Keratinocyte (primary cell): ENCODE results near the gene RAI14. TPM values are rescaled to one million over a fixed set of nuclear protein-coding genes. Genes with fewer than 3 reads are reported as not detected.

Experiments used
- DNase-seq: peaks from one replicate; pipeline ENCODE4 v3.0.0-alpha.2; 2011; ENCODE audit warnings: low read depth, missing footprints, low spot score
- FAIRE-seq: peaks from 2 replicates; lab custom pipeline; 2011; peaks lifted over from hg19 to GRCh38; lab: Jason Lieb, UNC
- H2AFZ ChIP-seq: 2 replicates; pipeline ENCODE4 v1.6.0; 2012; ENCODE audit warnings: low read length, control low read depth, inconsistent platforms; ENCODE audit not compliant: control insufficient read depth
- H3K27ac ChIP-seq: 2 replicates; pipeline ENCODE4 v1.5.1; 2011; ENCODE audit warnings: low read length; ENCODE audit not compliant: control insufficient read depth, insufficient read depth
- H3K27me3 ChIP-seq: 3 replicates; pipeline ENCODE4 v1.6.0; 2011; ENCODE audit warnings: low read length; ENCODE audit not compliant: control insufficient read depth, insufficient read depth; ENCODE audit errors: extremely low read depth
- H3K36me3 ChIP-seq, 2 experiments: 2 replicates in 1 of 2; 3 replicates in 1 of 2; pipeline ENCODE4 v1.5.1; 2011; ENCODE audit warnings: low read length in 2 of 2, mild to moderate bottlenecking in 1 of 2; ENCODE audit not compliant: control insufficient read depth in 2 of 2, insufficient read depth in 2 of 2; ENCODE audit errors: extremely low read depth in 1 of 2
- H3K4me1 ChIP-seq: 3 replicates; pipeline ENCODE4 v1.5.1; 2011; ENCODE audit warnings: low read length; ENCODE audit not compliant: control insufficient read depth, insufficient read depth; ENCODE audit errors: extremely low read depth
- H3K4me2 ChIP-seq: 3 replicates; pipeline ENCODE4 v1.6.0; 2011; ENCODE audit warnings: low read depth, low read length; ENCODE audit not compliant: control insufficient read depth, insufficient read depth; ENCODE audit errors: extremely low read depth
- H3K4me3 ChIP-seq, 3 experiments: fragments of 200-600 bp in 1 of 3; sonication (generic) in 1 of 3; 2 replicates in 2 of 3; 3 replicates in 1 of 3; pipeline ENCODE4 v1.5.1; 2011 to 2016; ENCODE audit warnings: low read length in 3 of 3, mild to moderate bottlenecking in 3 of 3, control low read depth in 2 of 3, inconsistent platforms in 1 of 3, low read depth in 1 of 3, mixed read lengths in 1 of 3, mixed run types in 1 of 3, moderate library complexity in 1 of 3; ENCODE audit not compliant: control insufficient read depth in 2 of 3, insufficient read depth in 2 of 3; ENCODE audit errors: extremely low read depth in 1 of 3
- H3K79me2 ChIP-seq: 2 replicates; pipeline ENCODE4 v1.6.0; 2012; ENCODE audit warnings: low read length; ENCODE audit not compliant: control insufficient read depth, insufficient read depth
- H3K9ac ChIP-seq: 3 replicates; pipeline ENCODE4 v1.6.0; 2011; ENCODE audit warnings: low read length; ENCODE audit not compliant: control insufficient read depth, insufficient read depth; ENCODE audit errors: extremely low read depth
- H3K9me1 ChIP-seq: 3 replicates; pipeline ENCODE4 v1.6.0; 2011; ENCODE audit warnings: low read length; ENCODE audit not compliant: control insufficient read depth, insufficient read depth; ENCODE audit errors: extremely low read depth
- H3K9me3 ChIP-seq: 2 replicates; pipeline ENCODE4 v1.5.1; 2012; ENCODE audit warnings: low read depth, low read length; ENCODE audit not compliant: control insufficient read depth
- H4K20me1 ChIP-seq: 3 replicates; pipeline ENCODE4 v1.6.0; 2011; ENCODE audit warnings: low read length; ENCODE audit not compliant: control insufficient read depth, insufficient read depth; ENCODE audit errors: extremely low read depth
- CTCF ChIP-seq, 3 experiments: IDR thresholded peaks in 1 of 3; conservative IDR thresholded peaks in 1 of 3; optimal IDR thresholded peaks in 1 of 3; 2 replicates in 2 of 3; 3 replicates in 1 of 3; pipeline versions ENCODE3 to v1.5.1; 2011; ENCODE audit warnings: low read length in 3 of 3, mild to moderate bottlenecking in 3 of 3, moderate library complexity in 2 of 3, control low read depth in 1 of 3, inconsistent platforms in 1 of 3; ENCODE audit not compliant: insufficient read depth in 2 of 3; ENCODE audit errors: extremely low read depth in 1 of 3
- EZH2 ChIP-seq: IDR thresholded peaks from one replicate; pipeline ENCODE4 v1.6.1; 2012; ENCODE audit warnings: inconsistent platforms, mild to moderate bottlenecking, low read length, moderate library complexity
- dilution Hi-C: fragments of 300-500 bp; cut with MboI; formaldehyde crosslinking; loops from one replicate; pipeline ENCODE4 v1.7.0; 2020; ENCODE audit warnings: low sequenced_read_pairs; ENCODE audit not compliant: extremely low pct_ligation_motif_present
- polyA plus RNA-seq, 5 experiments: library from polyadenylated mRNA; depleted of rRNA in 3 of 5; stranded (reverse) in 3 of 5; stranded (forward) in 1 of 5; unstranded in 1 of 5; fragments of >200 nt; gene quantifications; 1 replicate in 1 of 5; 2 replicates in 3 of 5; 3 replicates in 1 of 5; pipeline versions ENCODE4 v1.2.1 to v1.2.3, GENCODE V29; 2011 to 2012; ENCODE audit warnings: missing spikeins in 2 of 5, low read depth in 1 of 5, low replicate concordance in 1 of 5

The RAI14 gene
- polyA plus RNA-seq, 1 donor (not counting 4 experiments of a cell fraction or from before 2014, with no cell fraction given): 31.4 TPM

GRCh38 chr5:34869256-34869655 is 213.1 kb downstream of the RAI14 start:
- no peaks in the 10 kb centered on the region for H3K79me2 ChIP-seq
- H3K27me3 ChIP-seq: no peaks in the 10 kb centered on the region
- H3K4me1 ChIP-seq: no peaks in the 10 kb centered on the region
- no peak overlapping the region for H3K9ac ChIP-seq
- H4K20me1 ChIP-seq: no peaks in the 10 kb centered on the region
- no peaks in the 10 kb centered on the region for H3K36me3 ChIP-seq
- TF ChIP-seq CTCF (optimal IDR thresholded peaks at IDR 0.05 in 1 of 3, IDR thresholded peaks at IDR 0.05 in 1 of 3, conservative IDR thresholded peaks at IDR 0.05 in 1 of 3; ENCODE audit: extremely low read depth in 1 of 3, insufficient read depth in 2 of 3, low read length in 3 of 3): no peak
- TF ChIP-seq EZH2: no peak
- H3K27ac ChIP-seq: no peak overlapping the region
- FAIRE-seq: no peak
- no peaks in the 10 kb centered on the region for H3K9me3 ChIP-seq
- DNase-seq: no peak
- H2AFZ ChIP-seq: no peak overlapping the region
- dilution Hi-C loops: no loop called here
- H3K9me1 ChIP-seq: no peaks in the 10 kb centered on the region
- H3K4me2 ChIP-seq: no peak overlapping the region
- no peak overlapping the region for H3K4me3 ChIP-seq

- Histone ChIP-seq H3K4me1 (no peaks in the 10 kb centered on the region), H3K9me1 (no peaks in the 10 kb centered on the region), H3K36me3 (no peaks in the 10 kb centered on the region), H3K79me2 (no peaks in the 10 kb centered on the region), H4K20me1 (no peaks in the 10 kb centered on the region), H2AFZ (no peak overlapping the region), H3K27ac (no peak overlapping the region), H3K4me3 (no peak overlapping the region), H3K27me3 (no peaks in the 10 kb centered on the region), H3K9me3 (no peaks in the 10 kb centered on the region), H3K4me2 (no peak overlapping the region), H3K9ac (no peak overlapping the region)
- TF ChIP-seq EZH2: no peak
- dilution Hi-C loops: no loop called here
- FAIRE-seq (no peak), DNase-seq (no peak)
Observed at GRCh38 chr5:34870382-34870781, 214.3 kb downstream of the RAI14 start.

GRCh38 chr5:34876275-34876674 is 220.1 kb downstream of the RAI14 start:
- Histone ChIP-seq H3K36me3 (no peaks in the 10 kb centered on the region), H3K27ac (no peak overlapping the region), H3K4me3 (no peak overlapping the region), H4K20me1 (no peaks in the 10 kb centered on the region), H3K27me3 (no peaks in the 10 kb centered on the region), H3K9me1 (no peaks in the 10 kb centered on the region), H3K4me1 (no peaks in the 10 kb centered on the region), H3K9ac (no peak overlapping the region), H2AFZ (no peak overlapping the region), H3K4me2 (no peak overlapping the region), H3K9me3 (no peaks in the 10 kb centered on the region), H3K79me2 (no peaks in the 10 kb centered on the region)
- no peak for TF ChIP-seq EZH2
- no peak for TF ChIP-seq CTCF (optimal IDR thresholded peaks at IDR 0.05 in 1 of 3, IDR thresholded peaks at IDR 0.05 in 1 of 3, conservative IDR thresholded peaks at IDR 0.05 in 1 of 3; ENCODE audit: extremely low read depth in 1 of 3, insufficient read depth in 2 of 3, low read length in 3 of 3)
- FAIRE-seq (no peak), DNase-seq (no peak)
- dilution Hi-C loops: no loop called here
